IPS-11a (cell line): ENCODE data around the gene MPZL1.

Experiments
- H3K4me3 ChIP-seq: one replicate; pipeline ENCODE4 v1.5.1; 2013; ENCODE audit warnings: low read depth, low read length, control low read depth

MPZL1 gene

GRCh38 chr1:167775178-167775577 is 53.4 kb downstream of the MPZL1 start:
- H3K4me3 ChIP-seq, result no peak overlapping the region

- H3K4me3 ChIP-seq, result no peak overlapping the region
Measured at GRCh38 chr1:167776151-167776550, 54.4 kb downstream of the MPZL1 start.

GRCh38 chr1:167776616-167777268 is 55.0 kb downstream of the MPZL1 start:
- H3K4me3 ChIP-seq, result no peak overlapping the region

- no peak overlapping the region for H3K4me3 ChIP-seq
Measured at GRCh38 chr1:167777269-167777650, 55.5 kb downstream of the MPZL1 start.

- no peak overlapping the region for H3K4me3 ChIP-seq
Measured at GRCh38 chr1:167781558-167781957, 59.8 kb downstream of the MPZL1 start.

- no peak overlapping the region for H3K4me3 ChIP-seq
Measured at GRCh38 chr1:167782946-167783345, 61.2 kb downstream of the MPZL1 start.

GRCh38 chr1:167784876-167785550 is 63.2 kb downstream of the MPZL1 start:
- H3K4me3 ChIP-seq, result no peak overlapping the region

GRCh38 chr1:167786502-167786901 is 64.7 kb downstream of the MPZL1 start:
- H3K4me3 ChIP-seq, result no peak overlapping the region

DNA sequence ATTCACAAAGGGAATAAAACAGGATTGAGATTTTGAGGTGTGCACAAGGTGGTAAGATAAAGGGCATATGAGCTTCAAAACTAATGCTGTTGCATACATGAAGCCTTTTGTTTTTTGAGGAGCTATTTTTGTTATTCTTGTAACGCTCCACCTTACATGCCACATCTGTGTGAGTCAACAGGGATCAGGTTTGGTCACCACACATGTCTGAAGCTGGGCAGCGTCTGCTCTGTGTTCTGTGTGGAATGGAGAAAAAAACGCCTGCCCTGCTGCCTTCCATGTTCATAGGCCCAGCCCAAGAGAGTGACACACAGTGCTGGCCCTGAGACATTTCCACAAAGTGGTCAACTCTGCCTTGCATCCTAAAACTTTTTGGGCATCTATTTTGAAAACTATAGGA is 67.7 kb downstream of the MPZL1 start:
- H3K4me3 ChIP-seq, result no peak overlapping the region

GRCh38 chr1:167790117-167790516 is 68.3 kb downstream of the MPZL1 start:
- no peak overlapping the region for H3K4me3 ChIP-seq

GRCh38 chr1:167791281-167792187 is 69.8 kb downstream of the MPZL1 start:
- no peak overlapping the region for H3K4me3 ChIP-seq

GRCh38 chr1:167792188-167792565 is 70.4 kb downstream of the MPZL1 start:
- no peak overlapping the region for H3K4me3 ChIP-seq

GRCh38 chr1:167794043-167794442 is 72.3 kb downstream of the MPZL1 start:
- H3K4me3 ChIP-seq, result no peak overlapping the region

- no peak overlapping the region for H3K4me3 ChIP-seq
Measured at GRCh38 chr1:167795810-167796740, 74.3 kb downstream of the MPZL1 start.

- H3K4me3 ChIP-seq, result no peak overlapping the region
Measured at GRCh38 chr1:167797015-167797414, 75.2 kb downstream of the MPZL1 start.

DNA sequence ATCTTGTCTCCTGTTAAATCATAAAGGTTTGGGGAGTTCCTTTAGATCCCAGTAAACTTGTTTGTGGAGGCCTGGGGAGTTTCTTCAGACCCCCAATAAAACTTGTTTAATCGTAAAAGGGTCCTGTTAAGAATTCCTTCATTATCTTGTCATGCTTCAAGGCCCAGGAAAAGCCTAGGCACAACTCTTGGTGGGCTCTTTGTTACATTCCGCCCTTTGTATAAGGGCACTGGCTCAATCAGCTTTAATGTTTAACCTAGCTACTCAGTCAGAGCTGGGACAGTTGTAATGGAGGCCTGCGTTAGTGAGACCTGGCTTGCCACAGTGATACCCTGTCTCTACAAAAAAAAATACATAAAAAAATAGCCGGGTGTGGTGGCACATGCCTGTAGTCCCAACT is 77.2 kb downstream of the MPZL1 start:
- no peak overlapping the region for H3K4me3 ChIP-seq

GRCh38 chr1:167799747-167800146 is 78.0 kb downstream of the MPZL1 start:
- no peak overlapping the region for H3K4me3 ChIP-seq

DNA sequence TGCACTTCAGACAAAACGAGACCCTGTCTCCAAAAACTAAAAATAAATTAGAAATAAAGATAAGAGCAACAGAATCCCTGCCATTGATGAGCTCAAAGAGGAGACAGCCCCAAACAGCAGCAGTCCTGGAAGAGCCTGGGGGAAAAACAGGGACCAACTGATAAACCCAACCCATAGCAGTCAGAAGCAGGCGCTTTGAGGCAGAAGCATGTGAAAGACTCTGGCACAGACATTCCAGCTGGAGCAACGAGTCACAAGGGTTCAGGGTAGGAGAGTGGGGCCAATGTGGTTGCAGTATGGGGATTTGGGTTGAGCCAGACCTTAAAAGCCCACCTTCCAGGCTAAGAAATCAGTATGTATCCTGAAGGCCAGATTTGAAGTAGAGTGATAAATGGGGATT is 78.5 kb downstream of the MPZL1 start:
- no peak overlapping the region for H3K4me3 ChIP-seq

DNA sequence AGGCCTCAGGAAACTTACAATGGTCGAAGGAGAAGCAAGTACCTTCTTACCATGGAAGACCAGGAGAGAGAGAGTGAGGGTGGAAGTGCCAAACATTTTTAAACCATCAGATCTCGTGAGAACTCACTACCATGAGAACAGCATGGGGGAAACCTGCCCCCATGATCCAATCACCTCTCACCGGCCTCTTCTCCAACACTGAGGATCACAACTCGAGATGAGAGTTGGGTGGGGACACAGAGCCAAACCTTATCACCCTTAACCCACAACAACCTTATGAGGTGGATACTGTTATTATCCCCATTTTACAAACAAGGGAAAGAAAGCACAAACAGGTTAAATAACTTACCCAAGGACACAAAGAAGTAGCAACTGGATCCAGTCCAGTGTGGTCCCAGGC is 80.5 kb downstream of the MPZL1 start:
- H3K4me3 ChIP-seq, result no peak overlapping the region

GRCh38 chr1:167803358-167804207 is 81.8 kb downstream of the MPZL1 start:
- no peak overlapping the region for H3K4me3 ChIP-seq
